HG02870 (cell line): ENCODE results near the gene LBP.
"Not testable (repeated sequence)": the region's sequence is repeated elsewhere in the genome, so short reads cannot be mapped to it uniquely, and the experiment has no call there.

Experiments
- ATAC-seq: cut with Tn5 transposase; IDR thresholded peaks from one replicate; pipeline ENCODE4 v1.9.1; 2021; ENCODE audit warnings: mild to moderate bottlenecking, moderate library complexity; ENCODE audit not compliant: unreplicated experiment

LBP gene, protein sequence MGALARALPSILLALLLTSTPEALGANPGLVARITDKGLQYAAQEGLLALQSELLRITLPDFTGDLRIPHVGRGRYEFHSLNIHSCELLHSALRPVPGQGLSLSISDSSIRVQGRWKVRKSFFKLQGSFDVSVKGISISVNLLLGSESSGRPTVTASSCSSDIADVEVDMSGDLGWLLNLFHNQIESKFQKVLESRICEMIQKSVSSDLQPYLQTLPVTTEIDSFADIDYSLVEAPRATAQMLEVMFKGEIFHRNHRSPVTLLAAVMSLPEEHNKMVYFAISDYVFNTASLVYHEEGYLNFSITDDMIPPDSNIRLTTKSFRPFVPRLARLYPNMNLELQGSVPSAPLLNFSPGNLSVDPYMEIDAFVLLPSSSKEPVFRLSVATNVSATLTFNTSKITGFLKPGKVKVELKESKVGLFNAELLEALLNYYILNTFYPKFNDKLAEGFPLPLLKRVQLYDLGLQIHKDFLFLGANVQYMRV

DNA sequence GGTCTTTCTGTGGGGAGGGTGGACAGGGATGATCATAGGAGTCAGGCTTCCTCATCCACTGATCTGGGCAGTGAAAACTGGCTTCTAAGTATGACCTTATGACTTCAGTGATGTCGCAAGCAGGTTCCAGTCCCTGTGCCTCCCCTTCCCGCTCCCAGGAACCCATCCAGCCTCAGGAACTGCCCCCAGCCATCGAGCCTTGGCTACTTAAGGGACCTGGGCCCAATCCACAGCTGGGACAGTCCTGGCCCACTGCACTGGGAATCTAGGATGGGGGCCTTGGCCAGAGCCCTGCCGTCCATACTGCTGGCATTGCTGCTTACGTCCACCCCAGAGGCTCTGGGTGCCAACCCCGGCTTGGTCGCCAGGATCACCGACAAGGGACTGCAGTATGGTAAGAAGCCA is at the start of gene LBP:
Gene LBP, plus strand, starts transcription at position 236 of the 405 bp plus-strand sequence. Its CDS starts 35 bp downstream, at position 271.
- no peak for ATAC-seq

DNA sequence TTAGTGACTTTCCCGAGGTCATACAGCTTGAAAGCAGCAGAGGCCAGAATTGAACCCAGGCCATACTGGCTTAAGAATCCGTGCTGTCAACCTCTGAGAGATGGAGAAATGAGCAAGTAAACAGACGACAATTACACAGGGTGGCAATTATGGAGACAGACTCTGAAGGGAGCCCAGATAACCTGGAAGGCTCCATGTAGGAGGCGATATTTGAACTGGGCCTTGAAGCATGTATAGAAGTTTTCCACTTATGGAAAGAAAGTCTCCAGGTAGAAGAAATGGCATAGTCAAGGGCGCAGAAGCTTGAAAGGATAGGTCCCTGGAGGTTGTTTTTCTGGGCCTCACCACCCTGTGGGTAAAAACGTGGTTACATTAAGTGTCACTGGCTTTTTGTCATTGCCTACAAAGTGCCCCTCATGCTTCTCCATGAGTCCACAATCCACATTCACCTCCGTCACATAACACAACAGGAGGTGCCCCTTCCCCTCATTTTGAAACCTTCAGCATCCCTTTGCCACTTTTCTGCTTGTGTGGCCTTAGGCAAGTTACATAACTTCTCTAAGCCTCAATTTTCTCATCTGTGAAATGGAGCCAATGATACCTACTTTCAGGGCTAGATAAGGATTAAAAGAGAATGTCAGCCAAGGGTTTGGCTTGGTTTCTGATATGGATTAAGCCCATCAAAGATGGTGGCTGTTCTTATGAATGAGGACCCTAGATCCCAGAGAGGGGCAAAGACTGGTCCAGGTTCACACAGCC is 48.2 kb upstream of the LBP start:
- ATAC-seq, result no peak

DNA sequence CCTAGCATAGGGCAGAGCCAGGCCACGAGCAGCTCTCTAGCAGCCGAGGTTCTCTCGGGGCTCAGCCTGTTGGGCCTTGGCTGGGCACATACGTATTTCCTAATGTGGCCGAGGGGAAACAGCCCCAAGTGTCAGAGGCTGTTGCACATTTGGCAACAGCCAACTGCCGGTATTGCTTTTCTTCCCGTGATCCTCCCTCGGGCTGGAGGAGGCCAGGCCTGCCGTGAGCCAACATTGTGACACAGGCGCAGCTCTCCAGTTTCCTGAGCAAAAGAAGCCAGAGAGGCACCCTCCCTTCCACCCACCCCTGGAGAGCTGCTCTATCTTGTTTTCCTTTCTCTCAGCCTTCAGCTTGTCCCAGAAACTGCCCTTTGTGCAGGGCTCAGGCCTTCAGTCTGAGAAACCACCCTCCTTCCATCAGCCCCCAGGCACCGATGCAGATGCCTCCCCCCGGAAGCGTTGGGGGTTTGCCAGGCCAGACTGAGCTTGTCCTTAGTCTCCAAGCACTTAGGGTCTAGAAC is 47.5 kb upstream of the LBP start:
- ATAC-seq, result no peak

DNA sequence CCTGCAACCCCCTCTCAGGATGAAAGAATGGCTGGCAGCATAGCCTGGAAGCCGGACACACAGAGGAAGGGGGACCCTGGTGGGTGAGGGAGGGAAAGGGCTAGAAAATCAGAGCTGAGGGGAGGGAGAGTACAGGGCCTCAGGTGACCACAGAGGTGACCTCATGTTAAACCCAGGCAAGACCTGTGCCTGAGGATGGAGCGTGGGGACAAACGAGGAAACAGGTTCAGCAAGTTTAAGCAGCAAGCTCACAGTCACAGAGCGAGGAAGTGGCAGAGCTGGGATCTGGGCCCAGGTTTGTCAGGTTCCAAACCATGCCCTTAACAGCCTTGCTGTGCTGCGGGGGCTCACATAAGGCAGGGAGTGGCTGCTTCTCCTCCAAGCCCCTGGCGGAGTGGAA is 46.3 kb upstream of the LBP start:
- ATAC-seq, result no peak

DNA sequence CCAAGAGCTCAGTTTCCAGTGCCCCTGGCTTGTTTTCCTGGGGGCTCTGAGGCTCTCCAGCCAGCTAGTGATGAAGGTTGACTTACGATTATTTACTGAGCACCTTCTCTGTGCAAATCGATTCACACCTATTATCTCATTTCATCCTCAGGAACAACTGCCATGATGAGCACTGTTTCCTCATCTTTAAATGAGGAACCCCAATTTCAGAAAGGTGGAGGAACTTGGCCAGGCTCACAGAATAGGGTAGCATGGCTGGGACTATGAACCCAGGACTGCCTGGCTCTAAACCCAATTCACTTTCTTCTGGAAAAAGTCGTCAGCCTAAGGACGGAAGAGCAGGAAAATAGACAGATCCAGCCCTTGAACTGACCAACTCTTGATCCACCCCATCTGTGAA is 45.8 kb upstream of the LBP start:
- ATAC-seq, result no peak

DNA sequence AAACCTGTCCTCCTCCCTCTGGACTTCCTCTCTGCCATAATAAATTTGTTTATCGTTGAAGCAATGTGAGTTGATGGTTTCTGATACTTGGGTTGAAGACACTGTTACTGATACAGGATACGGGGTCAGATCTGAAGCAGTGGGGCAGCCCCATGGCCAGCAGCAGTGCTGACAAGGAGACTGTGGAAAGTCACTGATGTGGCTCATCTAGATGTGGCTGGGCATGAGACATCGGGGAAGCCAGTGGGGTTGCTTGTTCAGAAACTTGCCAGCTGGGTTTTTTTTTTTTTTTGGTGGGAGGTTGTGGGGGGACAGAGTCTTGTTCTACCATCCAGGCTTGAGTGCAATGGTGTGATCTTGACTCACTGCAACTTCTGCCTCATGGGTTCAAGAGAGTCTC is 45.0 kb upstream of the LBP start:
- no peak for ATAC-seq

DNA sequence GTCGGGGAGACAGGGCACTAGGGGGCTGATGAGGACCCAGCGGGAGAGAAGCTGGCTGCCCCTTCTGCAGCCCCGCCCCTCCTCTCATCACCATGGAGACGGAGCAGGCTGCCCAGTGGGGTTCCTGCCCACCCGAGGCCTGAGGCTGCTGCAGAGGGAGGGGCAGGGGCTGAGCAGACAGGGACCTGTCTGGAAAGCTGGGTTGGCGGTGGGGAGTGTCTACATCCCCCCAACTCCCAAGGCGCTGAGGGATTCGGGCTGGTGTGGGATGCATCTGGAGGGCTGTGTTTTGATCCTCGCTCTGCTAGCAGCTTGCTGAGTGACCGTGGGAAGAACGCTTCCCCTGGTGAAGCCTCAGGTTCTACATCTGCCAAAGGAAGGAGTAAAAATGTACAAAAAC is 43.5 kb upstream of the LBP start:
- no peak for ATAC-seq

DNA sequence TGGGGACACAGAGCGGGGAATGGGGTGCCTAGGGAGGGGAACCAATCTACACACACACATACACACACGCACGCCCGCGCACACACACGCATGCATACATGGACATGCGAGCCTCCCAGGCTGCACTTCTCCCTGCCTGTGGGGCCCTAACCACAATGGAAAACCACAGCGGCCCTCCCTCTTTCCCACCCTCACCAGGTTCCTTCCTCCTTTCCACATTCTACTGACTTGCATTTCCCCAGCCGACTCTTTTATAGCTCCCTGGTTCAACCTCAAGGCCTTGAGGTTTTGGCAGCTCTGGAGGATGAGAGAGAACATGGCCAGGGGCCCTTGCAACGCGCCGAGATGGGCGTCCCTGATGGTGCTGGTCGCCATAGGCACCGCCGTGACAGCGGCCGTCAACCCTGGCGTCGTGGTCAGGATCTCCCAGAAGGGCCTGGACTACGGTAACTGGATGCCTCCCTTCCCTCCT is 42.3 kb upstream of the LBP start, which contains the start of gene BPI:
Gene BPI, plus strand, starts transcription at position 249 of the 472 bp plus-strand sequence. Its CDS starts 68 bp downstream, at position 317.
- no peak for ATAC-seq

DNA sequence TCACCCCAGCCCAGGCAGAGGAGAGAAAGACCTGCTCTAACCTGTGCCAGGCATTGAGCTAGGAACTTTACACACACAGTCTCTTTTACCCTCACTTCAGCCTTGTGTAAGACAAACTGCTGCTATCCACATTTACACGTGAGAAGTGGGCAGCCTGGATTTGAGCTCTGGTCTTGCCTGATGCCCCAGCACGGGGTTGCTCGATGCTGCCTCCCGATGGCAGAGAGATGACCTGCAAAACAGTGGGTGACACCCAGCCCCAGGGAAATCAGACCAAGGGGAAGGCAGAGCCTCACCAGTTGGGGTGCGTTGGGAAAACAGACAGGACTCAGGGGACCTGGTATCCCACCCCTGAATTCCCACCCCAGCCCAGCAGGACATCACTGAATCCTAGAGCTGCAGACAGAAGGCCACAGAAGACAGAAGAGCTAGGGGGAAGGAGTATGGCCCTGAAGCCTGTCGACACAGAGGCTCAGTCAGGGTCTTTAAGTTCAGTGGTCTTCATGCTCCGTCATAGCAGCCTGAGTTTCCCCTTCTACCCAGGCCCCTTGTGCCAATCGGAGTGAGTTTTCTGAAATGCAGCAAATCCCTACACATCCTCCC is 41.3 kb upstream of the LBP start:
- ATAC-seq, result no peak

DNA sequence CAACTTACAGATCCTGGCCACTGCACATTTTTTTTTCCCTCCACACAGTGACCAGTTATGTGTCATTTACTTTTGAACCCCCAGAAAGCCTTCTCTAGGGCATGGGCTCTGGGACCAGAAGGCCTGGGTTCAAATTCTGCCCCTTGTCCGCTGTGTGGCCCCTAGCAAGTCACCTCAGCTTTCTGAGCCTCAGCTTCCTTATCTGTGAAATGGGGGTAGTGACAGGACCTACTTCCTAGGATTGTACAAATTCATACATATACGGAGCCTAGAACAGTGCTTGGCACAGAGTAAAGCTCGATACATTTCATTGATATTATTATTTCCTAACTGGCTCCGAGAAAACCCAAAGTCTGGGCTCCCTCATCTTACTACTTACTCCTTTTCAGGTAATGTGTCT is 40.7 kb upstream of the LBP start:
- no peak for ATAC-seq

DNA sequence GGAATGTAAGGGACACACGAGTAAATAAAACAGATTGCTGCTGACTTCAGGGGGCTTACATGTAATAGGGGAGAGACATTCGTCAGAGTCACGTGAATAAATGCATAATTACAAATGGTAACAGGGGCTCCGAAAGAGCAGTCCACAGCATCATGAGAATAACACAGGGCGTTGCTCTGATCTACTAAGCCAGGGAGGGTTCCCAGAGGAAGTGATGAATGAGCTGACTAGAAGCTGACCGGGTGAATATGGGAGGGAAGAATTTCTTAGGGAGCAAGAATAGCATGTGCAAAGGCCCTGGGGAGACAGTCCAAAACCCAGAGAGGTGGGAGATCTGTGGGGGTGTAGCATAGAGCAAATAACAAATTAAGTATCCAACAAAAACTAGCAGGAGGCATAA is 39.9 kb upstream of the LBP start:
- ATAC-seq, result no peak

DNA sequence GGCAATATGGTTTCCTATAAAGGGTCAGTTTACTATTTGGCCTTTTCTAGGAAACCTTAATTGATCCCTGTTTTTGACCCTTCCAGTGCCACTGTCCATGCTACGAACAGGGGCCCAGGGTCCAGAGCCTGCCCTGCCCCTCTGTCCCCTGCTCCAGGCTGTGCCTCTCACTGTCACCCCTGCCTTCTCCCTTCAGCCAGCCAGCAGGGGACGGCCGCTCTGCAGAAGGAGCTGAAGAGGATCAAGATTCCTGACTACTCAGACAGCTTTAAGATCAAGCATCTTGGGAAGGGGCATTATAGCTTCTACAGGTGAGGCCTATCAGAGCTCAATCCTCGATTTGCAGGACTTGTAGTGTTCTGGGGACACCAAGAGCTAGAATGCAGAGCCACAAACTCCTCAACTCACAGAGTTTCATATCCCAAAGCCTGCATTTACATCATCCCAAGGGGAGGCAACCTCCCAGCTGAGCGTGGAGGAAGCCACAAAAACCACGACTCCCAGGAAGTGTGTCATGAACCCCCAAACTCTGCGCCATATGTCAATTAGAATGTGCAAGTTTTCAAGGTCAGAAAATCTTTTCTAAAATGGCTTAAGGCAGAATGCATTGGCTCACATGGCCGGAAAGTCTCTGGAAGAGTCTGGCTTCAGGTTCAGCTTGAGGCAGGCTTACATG is 38.8 kb upstream of the LBP start:
- no peak for ATAC-seq

DNA sequence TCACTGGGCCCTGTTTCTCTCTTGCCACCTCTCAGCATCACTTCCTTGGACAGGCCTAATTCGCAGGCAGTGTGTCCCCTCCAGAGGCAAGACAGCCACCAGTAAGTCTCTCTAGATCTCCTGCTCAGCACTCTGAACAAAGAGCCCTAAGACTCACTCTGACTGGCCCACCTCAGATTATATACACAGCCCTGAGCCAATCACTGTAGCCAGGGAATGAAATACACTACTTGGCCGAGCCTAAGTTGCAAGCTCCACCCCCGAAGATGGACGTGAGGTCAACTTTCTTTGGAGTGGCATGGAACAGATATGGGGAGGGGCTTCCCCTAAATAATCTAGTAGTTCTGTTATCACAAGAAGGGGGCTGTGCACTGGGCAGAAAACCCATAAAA is 38.2 kb upstream of the LBP start:
- no peak for ATAC-seq

DNA sequence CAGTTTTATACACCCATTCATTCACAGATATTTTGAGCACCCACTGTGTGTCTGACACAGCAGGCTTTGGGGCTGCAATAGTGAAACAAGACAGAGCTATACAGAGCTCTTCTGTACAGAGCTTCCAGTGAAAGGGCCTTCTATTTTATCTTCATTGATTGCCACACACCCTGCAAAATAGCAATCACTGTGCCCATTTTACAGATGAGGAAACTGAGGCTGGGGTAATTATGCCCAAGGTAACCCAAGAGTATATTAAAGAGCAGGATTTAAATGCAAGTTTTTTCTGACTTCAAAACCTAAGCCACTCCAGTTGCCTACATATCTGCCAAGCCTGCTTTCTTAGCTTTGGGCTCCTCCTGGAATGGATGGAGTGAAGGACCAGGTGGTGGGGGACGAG is 37.8 kb upstream of the LBP start:
- no peak for ATAC-seq

DNA sequence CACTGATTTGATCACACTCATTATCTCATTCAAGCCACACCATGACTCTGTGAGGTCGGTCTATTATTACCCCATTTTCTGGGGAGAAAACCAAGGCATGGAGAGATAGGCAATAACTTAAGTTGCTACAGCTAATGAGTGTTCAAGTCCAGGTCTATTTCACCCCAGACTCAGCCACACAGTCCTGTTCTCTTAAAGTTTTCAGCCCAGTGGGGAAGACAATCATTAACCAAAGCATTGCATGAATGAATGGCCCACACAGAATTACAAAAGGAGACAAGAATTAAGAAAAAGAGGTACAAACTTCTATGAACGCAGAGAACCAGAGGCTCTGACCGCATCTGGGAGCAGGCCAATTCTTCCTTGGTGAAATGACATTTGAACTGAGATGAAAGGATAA is 35.2 kb upstream of the LBP start:
- no peak for ATAC-seq

DNA sequence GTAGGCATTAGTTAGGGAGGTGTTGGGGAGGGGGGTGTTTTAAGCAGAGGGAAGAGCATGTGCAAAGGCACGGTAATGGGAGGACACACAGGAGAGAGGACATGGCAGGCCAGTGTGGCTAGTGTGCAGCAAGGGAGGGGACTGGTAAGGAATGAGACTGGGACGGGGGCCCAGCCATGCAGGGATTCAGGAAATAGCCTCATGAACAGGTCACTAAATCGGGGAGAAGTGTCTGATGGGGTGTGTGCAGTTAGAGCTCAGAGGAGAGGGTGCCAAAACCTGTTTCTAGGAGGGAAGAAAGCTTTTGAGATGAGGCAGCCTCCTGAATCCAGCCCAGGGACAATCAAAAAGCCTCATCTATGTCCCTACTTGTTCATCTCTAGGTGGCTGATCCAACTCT is 34.8 kb upstream of the LBP start:
- no peak for ATAC-seq

DNA sequence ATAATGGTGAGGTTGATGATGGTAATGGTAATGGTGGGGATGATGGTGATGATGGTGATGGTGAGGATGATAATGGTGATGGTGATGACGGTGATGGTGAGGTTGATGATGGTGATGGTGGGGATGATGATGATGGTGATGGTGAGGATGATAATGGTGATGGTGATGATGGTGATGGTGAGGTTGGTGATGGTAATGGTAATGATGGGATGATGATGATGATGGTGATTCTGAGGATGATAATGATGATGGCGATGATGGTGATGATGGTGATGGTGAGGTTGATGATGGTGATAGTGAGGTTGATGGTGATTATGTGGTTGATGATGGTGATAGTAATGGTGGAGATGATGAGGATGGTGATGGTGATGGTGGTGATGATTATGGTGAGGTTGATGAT is 32.6 kb upstream of the LBP start:
- no peak for ATAC-seq

DNA sequence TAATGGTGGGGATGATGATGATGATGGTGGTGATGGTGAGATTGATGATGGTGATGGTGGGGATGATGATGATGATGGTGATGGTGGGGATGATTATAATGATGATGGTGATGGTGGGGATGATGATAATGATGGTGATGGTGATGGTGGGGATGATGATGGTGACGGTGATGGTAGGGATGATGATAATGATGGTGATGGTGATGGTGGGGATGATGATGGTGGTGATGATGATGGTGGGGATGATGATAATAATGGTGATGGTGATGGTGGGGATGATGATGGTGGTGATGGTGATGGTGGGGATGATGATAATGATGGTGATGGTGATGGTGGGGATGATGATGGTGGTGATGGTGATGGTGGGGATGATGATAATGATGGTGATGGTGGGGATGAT is 31.9 kb upstream of the LBP start:
- ATAC-seq, result not testable (repeated sequence)

DNA sequence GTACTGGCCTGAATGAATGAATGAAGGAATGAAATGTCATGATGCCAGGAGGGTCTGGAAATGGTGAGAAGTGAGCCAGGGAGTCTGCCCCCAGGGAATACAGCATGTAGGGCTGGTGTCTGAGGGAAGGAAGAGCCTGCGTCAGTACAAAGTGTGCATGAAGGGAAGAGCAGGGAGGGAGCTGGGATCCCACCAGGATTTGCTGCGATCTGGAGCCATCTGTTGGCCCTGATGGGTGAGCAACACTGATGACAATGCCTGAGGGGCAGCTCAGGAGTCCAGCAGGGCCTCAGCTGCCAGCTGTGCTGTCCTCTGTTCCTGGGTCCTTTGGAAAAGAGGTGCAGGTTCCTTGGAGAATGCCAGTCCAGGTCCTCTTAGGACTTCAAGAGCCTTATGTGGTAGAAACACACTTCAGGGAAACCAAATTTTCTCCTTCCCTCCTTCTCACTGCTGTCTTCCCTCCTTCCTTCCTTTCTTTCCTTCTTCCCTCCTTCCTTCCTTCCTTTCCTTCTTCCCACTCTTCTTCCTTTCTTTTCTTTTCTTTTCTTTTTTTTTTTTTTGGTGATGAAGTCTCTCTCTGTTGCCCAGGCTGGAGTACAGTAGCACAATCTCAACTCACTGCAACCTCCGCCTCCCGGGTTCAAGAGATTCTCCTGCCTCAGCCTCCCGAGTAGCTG is 30.9 kb upstream of the LBP start:
- ATAC-seq, result no peak

DNA sequence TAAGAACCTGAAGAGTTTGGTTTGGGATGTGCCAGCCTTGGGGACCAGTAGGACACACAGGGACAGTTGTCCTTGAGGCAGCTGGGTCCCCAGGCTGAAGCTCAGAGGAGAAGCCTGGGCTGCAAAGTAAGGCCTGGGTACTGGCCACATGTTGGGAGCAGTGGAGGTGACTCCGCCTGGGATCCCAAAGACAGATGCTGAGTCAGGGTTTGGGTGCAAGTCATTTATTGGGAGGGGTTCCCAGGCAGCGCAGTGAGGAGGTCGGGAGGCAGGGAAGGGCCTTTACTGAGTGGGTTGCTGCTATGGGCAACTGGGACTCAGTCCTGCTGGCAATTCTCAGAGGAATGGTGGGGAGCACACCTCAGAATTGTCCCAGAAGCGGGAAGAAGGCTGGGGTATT is 29.9 kb upstream of the LBP start:
- ATAC-seq, result no peak
